Spleen (tissue), 11 donors: Measurements from ENCODE around the gene TRIM65. TPM values are rescaled to one million over a fixed set of nuclear protein-coding genes. Genes with fewer than 3 reads are reported as not detected.
"Not testable (repeated sequence)": the region's sequence is repeated elsewhere in the genome, so short reads cannot be mapped to it uniquely, and the experiment has no call there.

Experiments
- DNase-seq: peaks from one replicate; pipeline ENCODE4 v3.0.0-alpha.2; 2020
- H3K27ac ChIP-seq, 8 donors: fragments of 200-600 bp; sonication (generic) in 7 of 8; 1 replicate in 4 of 8; 2 replicates in 4 of 8; pipeline versions ENCODE4 v1.5.0 to v1.8.0; 2016 to 2021; ENCODE audit warnings: inconsistent platforms in 4 of 8, mild to moderate bottlenecking in 4 of 8, moderate library complexity in 1 of 8
- H3K27me3 ChIP-seq, 7 donors: fragments of 200-600 bp; sonication (generic) in 6 of 7; replicated peaks in 1 of 7; 1 replicate in 4 of 7; 2 replicates in 3 of 7; pipeline versions ENCODE4 v1.5.0 to v1.8.0; 2016 to 2021; ENCODE audit warnings: inconsistent platforms in 3 of 7, mild to moderate bottlenecking in 1 of 7
- H3K36me3 ChIP-seq, 6 donors: fragments of 200-600 bp; sonication (generic) in 5 of 6; 1 replicate in 4 of 6; 2 replicates in 2 of 6; pipeline versions ENCODE4 v1.5.0 to v1.8.0; 2016 to 2021; ENCODE audit warnings: inconsistent platforms in 2 of 6
- H3K4me1 ChIP-seq, 6 donors: fragments of 200-600 bp; sonication (generic) in 5 of 6; 1 replicate in 3 of 6; 2 replicates in 3 of 6; pipeline versions ENCODE4 v1.5.0 to v1.8.0; 2016 to 2021; ENCODE audit warnings: inconsistent platforms in 3 of 6
- H3K4me3 ChIP-seq, 8 donors: fragments of 200-600 bp; sonication (generic) in 7 of 8; 1 replicate in 4 of 8; 2 replicates in 4 of 8; pipeline versions ENCODE4 v1.5.0 to v1.8.0; 2016 to 2021; ENCODE audit warnings: inconsistent platforms in 4 of 8, mild to moderate bottlenecking in 4 of 8, moderate library complexity in 2 of 8
- H3K9me3 ChIP-seq, 8 donors: fragments of 200-600 bp; sonication (generic) in 7 of 8; 1 replicate in 4 of 8; 2 replicates in 4 of 8; pipeline versions ENCODE4 v1.5.0 to v1.8.0; 2016 to 2021; ENCODE audit warnings: inconsistent platforms in 4 of 8
- POLR2A ChIP-seq, 3 donors: fragments of 450-650 bp; IDR thresholded peaks; one replicate each; pipeline ENCODE4 v1.5.1; 2017; ENCODE audit warnings: antibody characterized with exemption in 3 of 3, mild to moderate bottlenecking in 1 of 3
- POLR2AphosphoS5 ChIP-seq, 3 donors: sonication (generic); formaldehyde crosslinking; IDR thresholded peaks; one replicate each; pipeline ENCODE4 v1.5.1; 2017; ENCODE audit warnings: antibody characterized with exemption in 3 of 3
- WGBS, 5 donors: extraction: QIAGEN DNeasy Blood & Tissue Kit in 3 of 5; methylation state at CpG; one replicate each; pipeline versions ENCODE4 v1.1.5 to v1.1.7; 2013 to 2018; 5-methylcytosine and 5-hydroxymethylcytosine counted together
- intact Hi-C: fragments of 100-400 bp; cut with DNase I; formaldehyde crosslinking; loops from one replicate; pipeline ENCODE4 v1.15.0; 2023; ENCODE audit warnings: low total_unique reads
- polyA plus RNA-seq, 3 donors: library from polyadenylated mRNA; stranded (reverse); fragments of 200-250 nt; gene quantifications; one replicate each; pipeline ENCODE4 v1.2.1, GENCODE V29; 2013
- total RNA-seq, 7 donors: library from RNA; depleted of rRNA in 3 of 7; stranded (reverse); fragments of >200 nt in 3 of 7; fragmentation: NEBNext Ultra II Directional in 4 of 7; extraction: Animal tissue kit (Norgen Biotek cat#: 25700) in 4 of 7; gene quantifications; one replicate each; pipeline versions ENCODE4 v1.1.0 to v1.2.1, GENCODE V29; 2016 to 2021
- TF ChIP-seq, protein P1 (sequence below), 11 experiments: fragments of 200-600 bp in 7 of 11; fragments of 450-650 bp in 4 of 11; sonication (generic) in 4 of 11; IDR thresholded peaks in 8 of 11; conservative IDR thresholded peaks in 3 of 11; 1 replicate in 7 of 11; 2 replicates in 4 of 11; pipeline versions ENCODE4 v1.4.0 to v1.8.0; 2016 to 2021; ENCODE audit warnings: antibody characterized with exemption in 11 of 11, inconsistent platforms in 4 of 11, mild to moderate bottlenecking in 1 of 11
- donor health status: healthy with polysubstance abuse.
- donor health status: DM: no; HTN: no; CAD: no; lungs with moderate emphysema.
- donor health status: DM: no; HTN: no; CAD: no.
- donor health status: Bipolar disorder and iron deficiency.
- donor health status: healthy.
- donor health status: DM: no; HTN: no; CAD: no.
- donor health status: DM: yes; HTN: yes; CAD: no.

The TRIM65 gene
- total and polyA plus RNA-seq, 10 donors, result 9.0 to 28.2 (median 22.8) TPM

DNA sequence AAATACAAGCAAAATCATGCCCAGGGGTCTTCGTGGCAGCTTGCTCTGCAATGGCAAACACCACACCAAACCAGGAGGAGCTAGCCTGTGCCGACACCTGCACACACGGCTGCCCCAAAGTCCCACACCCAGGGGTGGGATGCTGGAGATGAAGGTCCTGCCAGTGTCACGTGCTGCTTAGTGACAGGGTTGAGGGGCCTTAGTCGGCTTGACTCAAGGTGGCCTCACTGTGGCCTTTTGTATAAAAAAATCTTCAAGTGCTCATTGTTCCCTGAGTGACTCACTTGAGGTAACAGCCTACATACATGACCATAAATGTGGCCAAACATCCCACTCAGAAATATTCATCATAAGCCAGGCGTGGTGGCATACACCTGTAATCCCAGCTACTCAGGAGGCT, 7.3 kb downstream of the TRIM65 start:
- Histone ChIP-seq H3K4me1 (peaks cover 0 to 38% (median 12%) of the 10 kb centered on the region in 6 donors), H3K4me3 (no peak overlapping the region), H3K27ac (no peak overlapping the region), H3K36me3 (peaks cover 0 to 48% (median 29%) of the 10 kb centered on the region in 6 donors), H3K9me3 (no peaks in the 10 kb centered on the region), H3K27me3 (no peaks in the 10 kb centered on the region)
- TF ChIP-seq POLR2A (IDR thresholded peaks at IDR 0.05) (no peak), POLR2AphosphoS5 (IDR thresholded peaks at IDR 0.05) (peak in 2 of 3 donors; percentile 11 to 27)
- WGBS, 5 donors, result 72 to 84% (median 76%) methylated on average over 6 of the region's 6 CpGs
- intact Hi-C loops, result no loop called here
- no peak for DNase-seq

DNA sequence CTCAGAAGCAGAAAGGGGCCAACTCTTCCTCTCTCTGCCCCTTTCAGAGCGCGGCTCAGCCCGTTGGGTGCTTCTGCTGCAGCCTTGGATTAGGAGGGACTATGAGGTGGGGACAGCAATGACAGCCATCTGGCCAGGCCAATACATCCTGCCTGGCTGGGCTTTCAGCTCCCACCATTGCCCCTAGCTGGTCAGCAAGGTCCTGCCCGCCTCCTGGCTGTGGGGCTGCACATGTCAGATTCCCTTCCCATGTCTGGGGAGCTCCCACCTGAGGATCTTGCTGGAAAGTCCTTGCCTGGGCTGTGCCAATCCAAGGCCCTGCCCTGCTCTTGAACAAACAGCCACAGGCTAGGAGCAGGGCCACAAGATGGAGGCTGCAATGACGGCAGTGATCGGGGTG, 8.3 kb downstream of the TRIM65 start:
- TF ChIP-seq, protein P1, sequence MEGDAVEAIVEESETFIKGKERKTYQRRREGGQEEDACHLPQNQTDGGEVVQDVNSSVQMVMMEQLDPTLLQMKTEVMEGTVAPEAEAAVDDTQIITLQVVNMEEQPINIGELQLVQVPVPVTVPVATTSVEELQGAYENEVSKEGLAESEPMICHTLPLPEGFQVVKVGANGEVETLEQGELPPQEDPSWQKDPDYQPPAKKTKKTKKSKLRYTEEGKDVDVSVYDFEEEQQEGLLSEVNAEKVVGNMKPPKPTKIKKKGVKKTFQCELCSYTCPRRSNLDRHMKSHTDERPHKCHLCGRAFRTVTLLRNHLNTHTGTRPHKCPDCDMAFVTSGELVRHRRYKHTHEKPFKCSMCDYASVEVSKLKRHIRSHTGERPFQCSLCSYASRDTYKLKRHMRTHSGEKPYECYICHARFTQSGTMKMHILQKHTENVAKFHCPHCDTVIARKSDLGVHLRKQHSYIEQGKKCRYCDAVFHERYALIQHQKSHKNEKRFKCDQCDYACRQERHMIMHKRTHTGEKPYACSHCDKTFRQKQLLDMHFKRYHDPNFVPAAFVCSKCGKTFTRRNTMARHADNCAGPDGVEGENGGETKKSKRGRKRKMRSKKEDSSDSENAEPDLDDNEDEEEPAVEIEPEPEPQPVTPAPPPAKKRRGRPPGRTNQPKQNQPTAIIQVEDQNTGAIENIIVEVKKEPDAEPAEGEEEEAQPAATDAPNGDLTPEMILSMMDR (IDR thresholded peaks at IDR 0.05 in 8 of 11, conservative IDR thresholded peaks at IDR 0.05 in 3 of 11), result no peak
- peak in 2 of 3 donors; percentile 28 to 42 for TF ChIP-seq POLR2AphosphoS5 (IDR thresholded peaks at IDR 0.05)
- H3K9me3 ChIP-seq, result no peaks in the 10 kb centered on the region
- no peaks in the 10 kb centered on the region for H3K27me3 ChIP-seq
- WGBS, 5 donors, result 77 to 93% (median 83%) methylated on average over 6 of the region's 6 CpGs
- no peak overlapping the region for H3K27ac ChIP-seq
- intact Hi-C loops, result no loop called here
- no peak for DNase-seq
- peaks cover 0 to 28% (median 2%) of the 10 kb centered on the region in 6 donors for H3K4me1 ChIP-seq
- peaks cover 0 to 48% (median 29%) of the 10 kb centered on the region in 6 donors for H3K36me3 ChIP-seq
- no peak overlapping the region for H3K4me3 ChIP-seq

DNA sequence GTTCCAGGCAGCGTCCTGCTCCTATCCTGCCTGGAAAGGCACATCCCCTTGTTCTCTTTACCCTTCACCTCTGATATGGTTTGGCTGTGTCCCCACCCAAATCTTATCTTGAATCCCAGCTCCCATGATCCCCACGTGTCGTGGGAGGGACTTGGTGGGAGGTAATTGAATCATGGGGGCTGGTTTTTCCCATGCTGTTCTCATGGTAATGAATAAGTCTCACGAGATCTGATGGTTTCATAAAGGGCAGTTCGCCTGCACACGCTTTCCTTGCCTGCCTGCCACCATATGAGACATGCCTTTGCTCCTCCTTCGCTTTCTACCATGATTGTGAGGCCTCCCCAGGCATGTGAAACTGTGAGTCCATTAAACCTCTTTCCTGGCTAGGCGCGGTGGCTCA, 10.9 kb downstream of the TRIM65 start:
- DNase-seq, H3K27ac ChIP-seq, H3K4me3 ChIP-seq, H3K9me3 ChIP-seq, intact Hi-C loops, H3K27me3 ChIP-seq: not testable (repeated sequence)
- Histone ChIP-seq H3K4me1 (peaks cover 0 to 12% (median 0%) of the 10 kb centered on the region in 6 donors), H3K36me3 (peaks cover 0 to 26% (median 15%) of the 10 kb centered on the region in 6 donors)
- 85 to 90% (median 87%) methylated on average over 9 of the region's 9 CpGs for WGBS, 5 donors

DNA sequence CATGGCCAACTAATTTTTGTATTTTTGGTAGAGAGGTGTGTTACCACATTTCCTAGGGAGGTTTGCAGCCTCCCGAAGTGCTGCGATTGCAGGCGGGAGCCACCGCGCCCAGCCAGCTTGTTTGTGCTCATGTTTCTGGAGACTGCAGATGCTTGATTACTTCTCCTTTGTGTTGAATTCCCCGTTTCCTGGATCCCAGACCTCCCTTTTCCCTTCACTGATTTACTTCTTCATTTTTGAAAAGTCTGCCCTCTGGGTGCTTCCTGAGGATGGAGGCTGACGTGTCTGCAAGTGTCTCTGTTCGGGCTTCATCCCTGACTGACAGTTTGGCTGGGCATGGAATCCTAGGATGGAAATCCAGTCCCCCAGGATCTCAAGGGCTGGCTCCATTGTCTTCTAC, 11.3 kb downstream of the TRIM65 start:
- 49 to 66% (median 54%) methylated on average over 8 of the region's 8 CpGs for WGBS, 5 donors

DNA sequence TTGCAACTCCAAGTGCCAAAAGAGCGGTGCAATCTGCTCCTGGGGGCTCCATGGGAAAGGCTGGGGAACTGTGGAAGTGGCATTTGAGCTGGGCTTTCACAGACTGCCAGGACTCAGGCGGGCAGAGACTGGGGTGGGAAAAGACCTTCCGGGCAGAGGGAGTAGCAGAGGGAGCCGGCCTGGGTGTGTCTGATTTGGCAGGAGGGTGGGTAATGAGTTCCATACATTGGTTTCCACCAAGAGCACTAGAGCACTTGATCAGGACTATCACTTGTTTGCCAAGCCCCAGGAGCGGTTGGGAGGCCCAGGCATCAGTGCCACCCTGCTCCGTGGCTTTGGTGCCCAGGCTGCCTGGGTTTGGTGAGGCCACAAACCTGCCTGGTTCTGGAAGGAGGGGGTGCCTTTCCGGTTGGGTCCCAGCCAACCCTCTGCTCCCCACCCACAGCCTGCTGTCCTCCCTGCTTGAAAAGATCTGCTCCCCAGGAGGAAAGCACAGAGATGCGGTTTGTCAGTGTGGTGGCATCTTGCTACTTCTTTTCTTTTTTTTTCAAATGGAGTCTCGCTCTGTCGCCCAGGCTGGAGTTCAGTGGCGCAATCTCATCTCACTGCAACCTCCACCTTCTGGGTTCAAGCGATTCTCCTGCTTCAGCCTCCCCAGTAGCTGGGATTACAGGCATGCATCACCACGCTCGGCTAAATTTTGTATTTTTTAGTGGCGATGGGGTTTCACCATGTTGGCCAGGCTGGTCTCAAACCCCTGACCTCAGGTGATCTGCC, 14.9 kb downstream of the TRIM65 start:
- peaks cover 0 to under 1% (median 0%) of the 10 kb centered on the region in 6 donors for H3K36me3 ChIP-seq
- H3K27me3 ChIP-seq, result peaks cover 0 to 35% (median 6%) of the 10 kb centered on the region in 7 donors
- H3K4me3 ChIP-seq, result no peak overlapping the region
- TF ChIP-seq POLR2A (IDR thresholded peaks at IDR 0.05), result no peak
- TF ChIP-seq, protein P1 (IDR thresholded peaks at IDR 0.05 in 8 of 11, conservative IDR thresholded peaks at IDR 0.05 in 3 of 11), result no peak
- TF ChIP-seq POLR2AphosphoS5 (IDR thresholded peaks at IDR 0.05), result no peak
- DNase-seq, result no peak
- H3K4me1 ChIP-seq, result peaks cover 3 to 40% (median 25%) of the 10 kb centered on the region in 6 donors
- no peak overlapping the region for H3K27ac ChIP-seq
- intact Hi-C loops, result no loop called here
- H3K9me3 ChIP-seq, result no peaks in the 10 kb centered on the region
- 80 to 89% (median 86%) methylated on average over 13 to 15 of the region's 15 CpGs for WGBS, 5 donors

More for the DNA sequence above, 11.3 kb downstream of the TRIM65 start:
- Histone ChIP-seq H3K4me1 (peaks cover 0 to 12% (median 0%) of the 10 kb centered on the region in 6 donors), H3K4me3 (no peak overlapping the region), H3K27ac (no peak overlapping the region), H3K27me3 (no peaks in the 10 kb centered on the region), H3K9me3 (no peaks in the 10 kb centered on the region), H3K36me3 (peaks cover 0 to 21% (median 11%) of the 10 kb centered on the region in 6 donors)
- intact Hi-C loops, result no loop called here
- TF ChIP-seq, protein P1 (IDR thresholded peaks at IDR 0.05 in 8 of 11, conservative IDR thresholded peaks at IDR 0.05 in 3 of 11), result no peak
- TF ChIP-seq POLR2A (IDR thresholded peaks at IDR 0.05) (no peak), POLR2AphosphoS5 (IDR thresholded peaks at IDR 0.05) (no peak)
- DNase-seq, result no peak
